Gastroesophageal sphincter (tissue), 4 donors: ENCODE measurements around the gene RGP1. TPM values are rescaled to one million over a fixed set of nuclear protein-coding genes. Genes with fewer than 3 reads are reported as not detected.

Source experiments
- ATAC-seq: fragments of 150-250 bp; one replicate; pipeline ENCODE4 v1.9.1; 2016; ENCODE audit warnings: mild to moderate bottlenecking, moderate library complexity
- H3K27ac ChIP-seq, 4 donors: fragments of 200-600 bp; sonication (generic) in 3 of 4; 1 replicate in 3 of 4; 2 replicates in 1 of 4; pipeline ENCODE4 v1.5.1; 2016 to 2019
- H3K27me3 ChIP-seq: fragments of 200-600 bp; sonication (generic); one replicate; pipeline ENCODE4 v1.5.1; 2019
- H3K36me3 ChIP-seq, 2 donors: fragments of 200-600 bp; sonication (generic); one replicate each; pipeline ENCODE4 v1.5.1; 2019; ENCODE audit warnings: control low read depth in 1 of 2
- H3K4me1 ChIP-seq, 3 donors: fragments of 200-600 bp; sonication (generic); 1 replicate in 2 of 3; 2 replicates in 1 of 3; pipeline ENCODE4 v1.5.1; 2016 to 2019; ENCODE audit warnings: control low read depth in 2 of 3
- H3K4me3 ChIP-seq, 2 donors: fragments of 200-600 bp; sonication (generic); one replicate each; pipeline ENCODE4 v1.5.1; 2019; ENCODE audit warnings: mild to moderate bottlenecking in 1 of 2, moderate library complexity in 1 of 2
- H3K9me3 ChIP-seq, 3 donors: fragments of 200-600 bp; sonication (generic); one replicate each; pipeline ENCODE4 v1.5.1; 2017 to 2019; ENCODE audit warnings: control low read depth in 2 of 3
- EP300 ChIP-seq: sonication (generic); formaldehyde crosslinking; IDR thresholded peaks from one replicate; pipeline ENCODE4 v1.6.1; 2017; ENCODE audit warnings: antibody characterized with exemption, mild to moderate bottlenecking
- POLR2A ChIP-seq, 2 donors: fragments of 450-650 bp; IDR thresholded peaks; one replicate each; pipeline ENCODE4 v1.6.1; 2017; ENCODE audit warnings: antibody characterized with exemption in 2 of 2, mild to moderate bottlenecking in 2 of 2, moderate library complexity in 1 of 2
- POLR2AphosphoS5 ChIP-seq: sonication (generic); formaldehyde crosslinking; IDR thresholded peaks from one replicate; pipeline ENCODE4 v1.6.1; 2017; ENCODE audit warnings: antibody characterized with exemption
- WGBS, 2 donors: methylation state at CpG; one replicate each; pipeline ENCODE4 v1.1.5; 2018; ENCODE audit warnings: low coverage in 1 of 2; 5-methylcytosine and 5-hydroxymethylcytosine counted together
- total RNA-seq, 4 donors: library from RNA; depleted of rRNA; stranded (reverse); fragments of >200 nt; gene quantifications; one replicate each; pipeline ENCODE4 v1.1.0, GENCODE V29; 2016
- TF ChIP-seq, protein P1 (sequence below), 4 experiments: fragments of 200-600 bp in 2 of 4; fragments of 450-650 bp in 2 of 4; sonication (generic) in 1 of 4; IDR thresholded peaks; one replicate each; pipeline ENCODE4 v1.5.1; 2017 to 2019; ENCODE audit warnings: antibody characterized with exemption in 4 of 4, mild to moderate bottlenecking in 2 of 4, moderate library complexity in 2 of 4

Gene RGP1
- total RNA-seq, 4 donors from 2014 or later = 19.7 to 34.4 (median 23.4) TPM

DNA sequence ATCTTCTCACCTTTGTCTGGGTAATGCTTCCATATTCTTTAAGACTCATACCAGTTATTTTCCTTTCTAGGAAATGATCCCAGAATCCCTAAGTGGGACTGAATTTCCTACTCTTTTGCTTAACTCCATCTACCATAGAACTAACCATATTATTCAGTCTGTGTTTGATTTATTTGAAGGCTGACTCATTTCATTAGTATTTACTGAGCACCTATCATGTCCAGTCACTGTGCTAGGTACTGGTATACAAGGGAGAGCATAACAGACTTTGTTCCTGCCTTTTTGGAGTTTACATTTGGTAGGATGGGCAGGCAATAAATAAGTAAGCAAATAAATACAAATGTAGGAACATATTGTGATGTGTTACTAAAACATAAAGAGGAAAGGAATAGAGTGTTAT lies 46.6 kb downstream of the RGP1 start:
- Histone ChIP-seq H3K4me3 (no peak overlapping the region), H3K27ac (no peak overlapping the region), H3K27me3 (no peaks in the 10 kb centered on the region), H3K36me3 (peaks cover 0 to 20% of the 10 kb centered on the region in 2 donors), H3K9me3 (no peaks in the 10 kb centered on the region), H3K4me1 (peaks cover 3 to 56% (median 31%) of the 10 kb centered on the region in 3 donors)
- no peak for ATAC-seq
- TF ChIP-seq, protein P1, sequence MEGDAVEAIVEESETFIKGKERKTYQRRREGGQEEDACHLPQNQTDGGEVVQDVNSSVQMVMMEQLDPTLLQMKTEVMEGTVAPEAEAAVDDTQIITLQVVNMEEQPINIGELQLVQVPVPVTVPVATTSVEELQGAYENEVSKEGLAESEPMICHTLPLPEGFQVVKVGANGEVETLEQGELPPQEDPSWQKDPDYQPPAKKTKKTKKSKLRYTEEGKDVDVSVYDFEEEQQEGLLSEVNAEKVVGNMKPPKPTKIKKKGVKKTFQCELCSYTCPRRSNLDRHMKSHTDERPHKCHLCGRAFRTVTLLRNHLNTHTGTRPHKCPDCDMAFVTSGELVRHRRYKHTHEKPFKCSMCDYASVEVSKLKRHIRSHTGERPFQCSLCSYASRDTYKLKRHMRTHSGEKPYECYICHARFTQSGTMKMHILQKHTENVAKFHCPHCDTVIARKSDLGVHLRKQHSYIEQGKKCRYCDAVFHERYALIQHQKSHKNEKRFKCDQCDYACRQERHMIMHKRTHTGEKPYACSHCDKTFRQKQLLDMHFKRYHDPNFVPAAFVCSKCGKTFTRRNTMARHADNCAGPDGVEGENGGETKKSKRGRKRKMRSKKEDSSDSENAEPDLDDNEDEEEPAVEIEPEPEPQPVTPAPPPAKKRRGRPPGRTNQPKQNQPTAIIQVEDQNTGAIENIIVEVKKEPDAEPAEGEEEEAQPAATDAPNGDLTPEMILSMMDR (IDR thresholded peaks at IDR 0.05) = no peak
- no peak for TF ChIP-seq POLR2A (IDR thresholded peaks at IDR 0.05)

DNA sequence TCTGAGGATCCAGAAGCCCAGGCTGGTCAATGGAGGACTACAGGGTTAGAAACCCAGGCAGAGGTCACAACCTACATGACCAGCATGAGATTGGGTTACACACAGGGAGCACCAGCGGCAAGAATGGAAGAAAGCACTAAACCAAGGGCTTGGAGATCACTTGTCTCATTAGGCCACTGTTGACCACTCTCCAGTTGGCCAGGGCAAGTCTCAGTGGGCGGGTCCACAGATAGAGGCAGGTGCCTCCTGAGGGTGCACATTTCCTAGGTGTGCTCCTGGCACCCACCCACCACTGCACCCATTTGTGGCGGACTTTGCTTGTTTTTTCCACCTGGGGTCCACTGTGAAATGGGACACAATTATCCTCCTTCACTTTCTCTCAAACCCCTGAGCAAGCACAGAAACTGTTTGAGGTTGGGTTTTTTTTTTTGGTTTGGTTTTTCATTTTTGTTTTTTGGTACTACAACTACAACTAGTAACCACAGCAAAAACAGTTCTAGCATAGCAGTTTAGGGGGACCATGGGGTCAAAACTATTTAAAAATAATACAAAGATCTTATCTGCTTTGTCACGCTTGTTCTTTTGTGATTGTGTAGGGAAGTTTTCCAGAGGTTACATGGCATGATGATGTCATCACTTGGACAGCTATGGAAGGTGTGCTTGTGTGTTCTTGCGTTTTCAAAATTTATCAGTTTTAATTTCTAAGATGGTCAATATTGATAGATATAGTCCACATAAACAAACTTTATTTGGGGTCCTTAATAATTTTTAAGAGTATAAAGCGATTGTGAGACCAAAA lies 48.4 kb downstream of the RGP1 start:
- no peak overlapping the region for H3K27ac ChIP-seq
- H3K4me1 ChIP-seq = peaks cover 0 to 41% (median 22%) of the 10 kb centered on the region in 3 donors
- H3K27me3 ChIP-seq = no peaks in the 10 kb centered on the region
- no peaks in the 10 kb centered on the region for H3K9me3 ChIP-seq
- 82 to 84% methylated on average over 4 to 6 of the region's 6 CpGs for WGBS, 2 donors
- H3K36me3 ChIP-seq = peaks cover 0 to 38% of the 10 kb centered on the region in 2 donors
- no peak overlapping the region for H3K4me3 ChIP-seq
- no peak for ATAC-seq
- TF ChIP-seq, protein P1 (IDR thresholded peaks at IDR 0.05) = no peak
- TF ChIP-seq POLR2A (IDR thresholded peaks at IDR 0.05) (no peak), POLR2AphosphoS5 (no peak), EP300 (no peak)

DNA sequence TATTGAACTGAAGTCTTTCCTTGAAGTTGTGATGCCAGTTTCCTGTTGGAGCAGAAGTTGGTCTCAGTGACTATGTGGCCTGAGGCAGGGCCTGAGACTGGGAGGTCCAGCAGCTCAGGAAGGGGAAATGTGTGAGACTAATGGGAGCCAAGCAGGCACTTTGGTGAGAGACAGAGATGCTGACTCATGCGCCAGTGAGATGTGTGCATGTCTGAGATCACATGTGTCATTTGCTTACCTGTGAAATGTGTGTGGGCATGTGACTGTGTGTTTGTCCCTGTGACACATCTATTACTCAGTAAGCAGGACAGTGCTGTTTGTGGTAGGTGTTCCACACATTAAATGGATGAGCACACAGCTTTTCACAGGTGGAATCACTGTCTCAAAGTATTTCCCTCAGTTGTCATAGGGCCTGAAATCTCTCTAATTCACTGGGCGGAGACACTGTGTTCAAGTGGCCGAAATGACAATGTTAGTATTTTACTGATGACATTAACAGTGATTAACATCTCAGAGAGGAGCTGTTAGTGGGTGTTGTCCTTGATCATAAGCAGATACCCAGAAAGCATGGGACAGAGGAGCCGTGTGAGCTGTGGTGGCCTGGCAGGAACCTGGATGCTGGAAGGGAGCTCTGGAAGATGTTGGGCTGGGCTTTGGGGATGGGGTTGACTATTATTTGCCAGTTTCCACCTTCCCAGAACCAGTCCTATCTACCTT lies 49.7 kb downstream of the RGP1 start:
- Histone ChIP-seq H3K27ac (no peak overlapping the region), H3K27me3 (no peaks in the 10 kb centered on the region), H3K4me1 (peaks cover 0 to 28% (median 9%) of the 10 kb centered on the region in 3 donors), H3K9me3 (no peaks in the 10 kb centered on the region), H3K36me3 (peaks cover 0 to 49% of the 10 kb centered on the region in 2 donors), H3K4me3 (no peak overlapping the region)
- WGBS, 2 donors = 79 to 80% methylated on average over 1 to 3 of the region's 4 CpGs
- no peak for ATAC-seq
- no peak for TF ChIP-seq EP300
- no peak for TF ChIP-seq POLR2A (IDR thresholded peaks at IDR 0.05)
- TF ChIP-seq, protein P1 (IDR thresholded peaks at IDR 0.05) = no peak
- TF ChIP-seq POLR2AphosphoS5 = no peak

DNA sequence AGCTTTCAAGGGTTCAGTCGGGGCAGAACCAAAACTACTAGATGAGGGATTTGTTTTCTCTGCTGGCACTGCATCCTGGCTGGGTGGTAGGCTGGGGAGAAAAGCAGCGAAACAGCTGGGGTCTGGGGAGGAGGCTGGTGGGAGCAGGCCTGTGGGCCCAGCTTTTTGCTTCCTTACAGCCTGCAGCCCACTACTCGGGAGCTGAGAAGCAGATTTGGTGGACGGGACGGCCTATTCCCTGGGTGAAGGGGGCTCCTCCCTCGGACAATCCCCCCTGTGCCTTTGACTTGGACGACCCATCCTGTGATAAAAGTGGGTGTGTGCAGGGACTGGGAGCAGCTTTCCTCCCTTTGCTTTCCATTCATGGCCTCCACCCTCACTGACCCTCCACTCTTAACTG lies 51.4 kb downstream of the RGP1 start:
- H3K27ac ChIP-seq = no peak overlapping the region
- ATAC-seq = no peak
- 59 to 90% methylated on average over 2 to 5 of the region's 7 CpGs for WGBS, 2 donors
- TF ChIP-seq POLR2A (IDR thresholded peaks at IDR 0.05) = no peak
- no peak for TF ChIP-seq EP300
- TF ChIP-seq, protein P1 (IDR thresholded peaks at IDR 0.05) = no peak
- no peak for TF ChIP-seq POLR2AphosphoS5
- no peak overlapping the region for H3K4me3 ChIP-seq
- peaks cover 0 to 65% of the 10 kb centered on the region in 2 donors for H3K36me3 ChIP-seq
- H3K4me1 ChIP-seq = peaks cover 0 to 11% (median 3%) of the 10 kb centered on the region in 3 donors
- no peaks in the 10 kb centered on the region for H3K27me3 ChIP-seq
- H3K9me3 ChIP-seq = no peaks in the 10 kb centered on the region
